NCI-H2196 treated with DMSO at 0.1 percent for 48 hours (cell line): ENCODE data around the gene TCERG1L.
"Not testable (repeated sequence)": the region's sequence is repeated elsewhere in the genome, so short reads cannot be mapped to it uniquely, and the experiment has no call there.

Experiments used
- DNase-seq: peaks from one replicate; lab custom pipeline; 2025; ENCODE audit not compliant: unreplicated experiment; lab: John Stamatoyannopoulos, UW

TCERG1L gene

DNA sequence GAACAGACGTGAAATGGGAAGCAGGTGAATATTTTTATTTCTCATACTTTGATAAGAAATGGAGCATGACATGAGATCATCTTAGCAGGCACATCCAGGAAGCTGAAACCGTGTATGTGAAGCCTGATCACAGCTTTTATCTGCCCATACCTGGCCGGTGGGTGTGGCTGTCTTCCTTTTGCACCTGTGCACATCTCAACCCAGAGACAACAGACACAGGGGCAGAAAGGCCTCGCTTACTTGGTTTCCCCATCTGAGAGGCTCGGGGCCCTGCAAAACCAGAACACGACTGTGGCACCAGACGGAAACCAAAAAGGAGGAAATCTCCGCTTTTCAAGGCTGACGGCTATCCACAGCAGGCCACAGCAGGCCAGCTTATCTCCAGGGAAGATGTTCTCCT is 116.4 kb downstream of the TCERG1L start:
- DNase-seq = no peak

GRCh38 chr10:131193923-131194322 is 117.6 kb downstream of the TCERG1L start:
- no peak for DNase-seq

- DNase-seq = no peak
These were observed 123.0 kb downstream of the TCERG1L start for GRCh38 chr10:131188494-131188893.

- no peak for DNase-seq
These were observed 123.6 kb downstream of the TCERG1L start for GRCh38 chr10:131187926-131188325.

GRCh38 chr10:131187274-131187673 is 124.2 kb downstream of the TCERG1L start:
- DNase-seq = no peak

- DNase-seq = no peak
These were observed 124.8 kb downstream of the TCERG1L start for GRCh38 chr10:131186547-131187253.

- DNase-seq = no peak
These were observed 127.0 kb downstream of the TCERG1L start for GRCh38 chr10:131184503-131184902.

DNA sequence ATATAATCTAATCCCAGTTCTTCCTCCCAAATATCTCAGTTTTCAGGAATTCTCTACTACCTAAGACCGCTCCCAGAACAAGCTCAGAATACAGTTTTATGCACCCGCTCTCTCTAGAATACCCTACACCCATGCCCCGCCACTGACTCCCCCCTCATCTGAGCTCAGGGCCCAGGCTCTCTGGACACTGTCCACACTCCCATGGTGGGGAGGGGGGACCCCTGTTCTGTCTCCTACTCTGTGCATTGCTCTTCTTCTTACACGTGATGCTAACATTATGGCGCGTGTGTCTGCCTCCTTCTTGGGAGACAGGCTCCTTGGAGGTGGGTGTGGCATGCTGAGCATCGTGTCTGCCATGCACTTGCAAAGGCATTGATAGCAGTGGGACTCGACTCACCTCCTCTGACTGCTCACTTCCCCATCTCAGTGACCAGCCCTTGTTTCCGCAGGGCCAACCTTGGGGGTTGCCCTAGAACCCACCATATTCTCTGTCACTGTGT is 127.9 kb downstream of the TCERG1L start:
- no peak for DNase-seq

- no peak for DNase-seq
These were observed 130.1 kb downstream of the TCERG1L start for GRCh38 chr10:131181456-131181855.

GRCh38 chr10:131180740-131181415 is 130.6 kb downstream of the TCERG1L start:
- no peak for DNase-seq

- no peak for DNase-seq
These were observed 131.4 kb downstream of the TCERG1L start for GRCh38 chr10:131180086-131180485.

- no peak for DNase-seq
These were observed 132.2 kb downstream of the TCERG1L start for GRCh38 chr10:131179361-131179760.

- DNase-seq = no peak
These were observed 132.8 kb downstream of the TCERG1L start for GRCh38 chr10:131178521-131179331.

DNA sequence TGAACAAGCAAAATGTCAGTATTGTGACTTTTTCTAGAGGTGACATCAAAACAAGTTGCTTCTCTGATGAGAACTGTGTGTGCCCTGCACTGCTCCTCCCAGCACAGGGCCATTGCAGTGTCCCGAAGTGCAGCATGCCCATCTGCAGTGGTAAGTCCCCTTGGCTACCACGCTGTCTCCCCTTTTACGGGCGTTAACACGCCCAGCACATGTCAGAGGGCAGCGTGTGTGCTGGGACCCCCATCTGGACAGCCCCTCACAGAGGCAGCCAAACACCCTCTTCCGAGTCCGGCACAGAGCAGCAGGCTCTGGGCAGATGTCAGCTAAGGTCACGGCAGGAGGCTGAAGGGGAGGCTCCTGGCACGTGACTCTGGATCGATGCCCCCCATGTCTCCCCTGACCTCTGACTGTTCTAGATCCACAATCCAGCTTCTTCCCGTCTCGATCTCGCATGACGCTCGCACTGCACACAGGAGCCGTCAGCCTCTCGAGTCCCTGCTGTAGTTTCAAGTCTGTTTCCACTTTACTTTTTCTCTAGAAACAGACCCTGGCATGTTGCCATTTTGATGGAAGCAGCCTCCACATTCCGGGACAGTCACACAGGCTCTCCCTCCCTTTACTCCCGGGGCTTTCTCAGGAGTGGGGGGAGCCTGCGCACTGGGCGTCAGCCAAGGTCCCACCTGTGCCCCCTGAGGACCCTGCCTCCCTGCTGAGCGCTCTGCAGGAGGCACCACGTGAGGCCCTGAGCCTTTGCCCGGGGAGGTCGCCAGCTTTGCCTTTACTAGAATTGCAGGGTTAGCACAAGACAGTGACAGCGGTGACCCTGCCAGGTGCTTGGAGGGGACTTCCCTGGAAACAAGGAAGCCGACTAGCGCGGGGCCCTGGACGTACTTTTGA is 133.8 kb downstream of the TCERG1L start:
- DNase-seq = no peak

DNA sequence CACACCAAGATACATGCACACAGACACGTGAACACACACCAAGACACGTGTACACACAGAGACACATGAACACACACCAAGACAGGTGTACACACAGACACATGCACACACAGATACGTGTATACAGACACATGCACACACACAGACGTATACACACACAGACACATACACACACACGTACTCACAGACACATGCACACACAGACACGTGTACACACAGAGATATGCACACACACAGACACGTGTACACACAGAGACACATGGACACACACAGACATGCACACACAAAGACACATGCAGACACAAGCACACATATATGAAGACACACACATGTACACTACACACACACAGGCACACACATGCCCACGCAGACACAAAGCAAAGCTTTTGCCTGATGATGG is 134.6 kb downstream of the TCERG1L start:
- no peak for DNase-seq

- not testable (repeated sequence) for DNase-seq
These were observed 135.2 kb downstream of the TCERG1L start for GRCh38 chr10:131176324-131176723.

DNA sequence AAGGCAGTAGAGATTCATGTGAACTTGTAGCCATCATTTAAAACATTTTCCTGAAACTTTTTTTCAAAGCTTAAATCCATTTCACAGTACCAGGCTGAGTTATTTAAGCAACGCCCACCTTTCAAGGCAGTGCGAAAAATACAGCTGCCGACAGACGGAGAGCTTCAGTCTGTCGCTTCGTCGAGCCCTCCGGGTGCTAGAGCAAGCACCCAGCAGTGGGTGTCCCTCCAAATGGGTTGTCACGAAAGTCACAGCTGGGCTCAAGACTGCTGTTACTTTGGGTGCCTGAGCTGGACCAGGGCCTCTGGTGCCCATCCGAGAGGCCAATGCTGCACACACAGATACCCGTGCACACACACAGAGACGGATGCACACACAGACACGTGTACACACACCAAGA is 135.6 kb downstream of the TCERG1L start:
- DNase-seq = no peak

GRCh38 chr10:131174651-131175540 is 136.6 kb downstream of the TCERG1L start:
- no peak for DNase-seq

DNA sequence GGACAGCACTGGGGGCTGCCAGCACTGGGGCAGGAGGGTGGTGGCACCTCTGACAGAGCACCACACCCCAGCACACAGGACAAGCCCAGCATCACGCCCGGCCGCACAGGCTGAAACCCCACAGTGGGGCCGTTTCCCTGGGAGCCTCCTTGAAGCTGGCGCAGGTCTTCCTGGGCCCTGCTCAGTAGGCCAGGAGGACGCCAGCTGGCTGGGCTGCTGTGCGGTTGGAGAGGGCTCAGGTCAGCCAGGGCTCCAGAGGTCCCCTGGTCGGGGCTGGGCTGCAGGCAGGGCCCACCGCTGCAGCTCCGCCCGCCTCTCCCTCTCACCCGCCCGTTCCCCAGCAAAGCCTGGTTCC is 137.3 kb downstream of the TCERG1L start:
- no peak for DNase-seq
